Fibroblast of lung (primary cell): ENCODE results near the gene SLITRK3.

Source experiments
- EZH2 ChIP-seq: IDR thresholded peaks from 2 replicates; pipeline ENCODE4 v1.5.1; 2012; ENCODE audit warnings: low read length, control low read depth, mild to moderate bottlenecking; ENCODE audit errors: missing control alignments
- TF ChIP-seq, protein P1 (sequence below), 2 donors: IDR thresholded peaks in 1 of 2; conservative IDR thresholded peaks in 1 of 2; 1 replicate in 1 of 2; 2 replicates in 1 of 2; pipeline ENCODE4 v1.5.1; 2011 to 2012; ENCODE audit warnings: low read length in 2 of 2, control low read depth in 1 of 2, inconsistent platforms in 1 of 2, low read depth in 1 of 2, mild to moderate bottlenecking in 1 of 2

DNA sequence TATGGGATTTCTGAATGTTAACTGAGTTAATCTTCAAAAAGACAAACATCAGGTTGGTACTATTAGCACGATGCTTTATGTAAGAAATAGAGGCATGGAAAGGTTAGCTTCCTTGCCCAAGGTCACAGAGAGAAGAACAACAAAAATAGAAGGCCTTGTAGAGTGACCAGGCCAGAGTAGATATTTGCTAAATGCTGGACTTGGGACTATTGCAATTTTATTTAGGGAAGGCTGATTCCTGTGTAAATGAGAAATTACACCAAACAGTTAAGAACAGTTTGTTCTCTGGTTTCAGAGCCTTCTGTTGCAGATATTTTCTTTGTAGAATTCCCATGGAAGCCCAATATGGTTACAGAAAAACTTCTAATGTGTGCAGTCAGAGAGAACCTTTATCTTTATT is 16.4 kb upstream of the SLITRK3 start:
- TF ChIP-seq, protein P1, sequence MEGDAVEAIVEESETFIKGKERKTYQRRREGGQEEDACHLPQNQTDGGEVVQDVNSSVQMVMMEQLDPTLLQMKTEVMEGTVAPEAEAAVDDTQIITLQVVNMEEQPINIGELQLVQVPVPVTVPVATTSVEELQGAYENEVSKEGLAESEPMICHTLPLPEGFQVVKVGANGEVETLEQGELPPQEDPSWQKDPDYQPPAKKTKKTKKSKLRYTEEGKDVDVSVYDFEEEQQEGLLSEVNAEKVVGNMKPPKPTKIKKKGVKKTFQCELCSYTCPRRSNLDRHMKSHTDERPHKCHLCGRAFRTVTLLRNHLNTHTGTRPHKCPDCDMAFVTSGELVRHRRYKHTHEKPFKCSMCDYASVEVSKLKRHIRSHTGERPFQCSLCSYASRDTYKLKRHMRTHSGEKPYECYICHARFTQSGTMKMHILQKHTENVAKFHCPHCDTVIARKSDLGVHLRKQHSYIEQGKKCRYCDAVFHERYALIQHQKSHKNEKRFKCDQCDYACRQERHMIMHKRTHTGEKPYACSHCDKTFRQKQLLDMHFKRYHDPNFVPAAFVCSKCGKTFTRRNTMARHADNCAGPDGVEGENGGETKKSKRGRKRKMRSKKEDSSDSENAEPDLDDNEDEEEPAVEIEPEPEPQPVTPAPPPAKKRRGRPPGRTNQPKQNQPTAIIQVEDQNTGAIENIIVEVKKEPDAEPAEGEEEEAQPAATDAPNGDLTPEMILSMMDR (conservative IDR thresholded peaks at IDR 0.05 in 1 of 2, IDR thresholded peaks at IDR 0.05 in 1 of 2; ENCODE audit: low read depth in 1 of 2, low read length in 2 of 2), result no peak
- no peak for TF ChIP-seq EZH2
